GM15510 (cell line): ENCODE measurements around the gene ADAMTS1.

Source experiments
- POLR2A ChIP-seq: IDR thresholded peaks from 3 replicates; pipeline ENCODE4 v1.6.1; 2011; ENCODE audit warnings: borderline replicate concordance; ENCODE audit not compliant: insufficient read length; ENCODE audit errors: extremely low read depth

ADAMTS1 gene

GRCh38 chr21:26845066-26845758, at the start of gene ADAMTS1:
ADAMTS1 (minus strand) TSS chr21:26845409; CDS start chr21:26844954, 455 bp downstream.
- no peak for TF ChIP-seq POLR2A

GRCh38 chr21:26892151-26892550, 46.9 kb upstream of the ADAMTS1 start:
- no peak for TF ChIP-seq POLR2A

GRCh38 chr21:26888931-26889330, 43.7 kb upstream of the ADAMTS1 start:
- no peak for TF ChIP-seq POLR2A

- no peak for TF ChIP-seq POLR2A
Observed at GRCh38 chr21:26888256-26888655, 43.0 kb upstream of the ADAMTS1 start.

- no peak for TF ChIP-seq POLR2A
Observed at GRCh38 chr21:26887251-26887650, 42.0 kb upstream of the ADAMTS1 start.

- no peak for TF ChIP-seq POLR2A
Observed at GRCh38 chr21:26884436-26884835, 39.2 kb upstream of the ADAMTS1 start.

GRCh38 chr21:26883768-26884167, 38.6 kb upstream of the ADAMTS1 start:
- TF ChIP-seq POLR2A = no peak

- no peak for TF ChIP-seq POLR2A
Observed at GRCh38 chr21:26881504-26882228, 36.5 kb upstream of the ADAMTS1 start.

GRCh38 chr21:26877018-26877417, 31.8 kb upstream of the ADAMTS1 start:
- TF ChIP-seq POLR2A = no peak

GRCh38 chr21:26874347-26874746, 29.1 kb upstream of the ADAMTS1 start:
- no peak for TF ChIP-seq POLR2A

GRCh38 chr21:26865857-26866256, 20.6 kb upstream of the ADAMTS1 start:
- no peak for TF ChIP-seq POLR2A

- no peak for TF ChIP-seq POLR2A
Observed at GRCh38 chr21:26852423-26852822, 7.2 kb upstream of the ADAMTS1 start.

- TF ChIP-seq POLR2A = no peak
Observed at GRCh38 chr21:26851109-26851944, 6.1 kb upstream of the ADAMTS1 start.

GRCh38 chr21:26850116-26850643, 5.0 kb upstream of the ADAMTS1 start:
- TF ChIP-seq POLR2A = no peak
